Trophoblast cell (in vitro differentiated cells and primary cell): ENCODE measurements around the gene FRAT2.

ENCODE experiments used
- DNase-seq, 2 donors: peaks; one replicate each; pipeline ENCODE4 v3.0.0-alpha.2; 2016
- H2AFZ ChIP-seq: 2 replicates; pipeline ENCODE4 v1.6.1; 2013; ENCODE audit warnings: low read length, moderate library complexity, mild to moderate bottlenecking; ENCODE audit not compliant: insufficient read depth, poor library complexity
- H2AK5ac ChIP-seq: 2 replicates; pipeline ENCODE4 v1.6.1; 2013; ENCODE audit warnings: mild to moderate bottlenecking, low read length
- H2BK120ac ChIP-seq: 2 replicates; pipeline ENCODE4 v1.6.1; 2013; ENCODE audit warnings: low read length, mild to moderate bottlenecking, moderate library complexity; ENCODE audit not compliant: insufficient read depth, poor library complexity
- H2BK12ac ChIP-seq: 2 replicates; pipeline ENCODE4 v1.6.1; 2013; ENCODE audit warnings: mild to moderate bottlenecking, low read length, moderate library complexity
- H2BK5ac ChIP-seq: 2 replicates; pipeline ENCODE4 v1.6.1; 2013; ENCODE audit warnings: low read length, low read depth, moderate library complexity, mild to moderate bottlenecking; ENCODE audit not compliant: poor library complexity
- H3K14ac ChIP-seq: 2 replicates; pipeline ENCODE4 v1.6.1; 2013; ENCODE audit warnings: mild to moderate bottlenecking, low read length
- H3K18ac ChIP-seq: 2 replicates; pipeline ENCODE4 v1.6.1; 2013; ENCODE audit warnings: mild to moderate bottlenecking, low read length
- H3K23ac ChIP-seq: 2 replicates; pipeline ENCODE4 v1.6.1; 2013; ENCODE audit warnings: low read length
- H3K27ac ChIP-seq: 2 replicates; pipeline ENCODE4 v1.5.1; 2013; ENCODE audit warnings: low read depth, mild to moderate bottlenecking, inconsistent platforms, low read length, moderate library complexity
- H3K27me3 ChIP-seq: 2 replicates; pipeline ENCODE4 v1.6.1; 2013; ENCODE audit warnings: inconsistent platforms, mild to moderate bottlenecking, low read length, moderate library complexity; ENCODE audit not compliant: insufficient read depth
- H3K36me3 ChIP-seq, 2 experiments: 1 replicate in 1 of 2; 2 replicates in 1 of 2; pipeline ENCODE4 v1.6.1; 2013; ENCODE audit warnings: low read length in 2 of 2, mild to moderate bottlenecking in 2 of 2, moderate library complexity in 1 of 2; ENCODE audit not compliant: insufficient read depth in 2 of 2, control insufficient read depth in 1 of 2
- H3K4ac ChIP-seq: 2 replicates; pipeline ENCODE4 v1.6.1; 2013; ENCODE audit warnings: low read depth, mild to moderate bottlenecking, low read length, moderate library complexity
- H3K4me1 ChIP-seq, 2 experiments: 1 replicate in 1 of 2; 2 replicates in 1 of 2; pipeline ENCODE4 v1.6.1; 2013; ENCODE audit warnings: low read length in 2 of 2, mild to moderate bottlenecking in 2 of 2, moderate library complexity in 1 of 2; ENCODE audit not compliant: insufficient read depth in 2 of 2, control insufficient read depth in 1 of 2
- H3K4me2 ChIP-seq: 2 replicates; pipeline ENCODE4 v1.6.1; 2013; ENCODE audit warnings: inconsistent platforms, mild to moderate bottlenecking, low read length, moderate library complexity
- H3K4me3 ChIP-seq: 2 replicates; pipeline ENCODE4 v1.5.1; 2013; ENCODE audit warnings: mild to moderate bottlenecking, low read depth, low read length, inconsistent platforms
- H3K79me1 ChIP-seq: one replicate; pipeline ENCODE4 v1.6.1; 2013; ENCODE audit warnings: low read length
- H3K79me2 ChIP-seq: 2 replicates; pipeline ENCODE4 v1.6.1; 2013; ENCODE audit warnings: low read length, mild to moderate bottlenecking; ENCODE audit not compliant: control insufficient read depth, insufficient read depth, poor library complexity
- H3K9ac ChIP-seq: 2 replicates; pipeline ENCODE4 v1.6.1; 2013; ENCODE audit warnings: mild to moderate bottlenecking, low read length
- H3K9me3 ChIP-seq: 2 replicates; pipeline ENCODE4 v1.6.1; 2013; ENCODE audit warnings: low read depth, mild to moderate bottlenecking, control low read depth, inconsistent platforms, low read length; ENCODE audit not compliant: insufficient read depth
- H4K12ac ChIP-seq: 2 replicates; pipeline ENCODE4 v1.6.1; 2013; ENCODE audit warnings: low read depth, mild to moderate bottlenecking, low read length, moderate library complexity
- H4K8ac ChIP-seq: 2 replicates; pipeline ENCODE4 v1.6.1; 2013; ENCODE audit warnings: low read depth, mild to moderate bottlenecking, low read length, moderate library complexity
- H4K91ac ChIP-seq: one replicate; pipeline ENCODE4 v1.6.1; 2013; ENCODE audit warnings: low read depth, mild to moderate bottlenecking, low read length, moderate library complexity
- WGBS: extraction: QIAGEN DNeasy Blood & Tissue Kit; methylation state at CpG from one replicate; pipeline ENCODE4 v1.1.7; 2013; ENCODE audit warnings: missing lambda C conversion rate; ENCODE audit not compliant: insufficient read length, insufficient coverage; ENCODE audit errors: extremely low coverage; 5-methylcytosine and 5-hydroxymethylcytosine counted together

FRAT2 gene

DNA sequence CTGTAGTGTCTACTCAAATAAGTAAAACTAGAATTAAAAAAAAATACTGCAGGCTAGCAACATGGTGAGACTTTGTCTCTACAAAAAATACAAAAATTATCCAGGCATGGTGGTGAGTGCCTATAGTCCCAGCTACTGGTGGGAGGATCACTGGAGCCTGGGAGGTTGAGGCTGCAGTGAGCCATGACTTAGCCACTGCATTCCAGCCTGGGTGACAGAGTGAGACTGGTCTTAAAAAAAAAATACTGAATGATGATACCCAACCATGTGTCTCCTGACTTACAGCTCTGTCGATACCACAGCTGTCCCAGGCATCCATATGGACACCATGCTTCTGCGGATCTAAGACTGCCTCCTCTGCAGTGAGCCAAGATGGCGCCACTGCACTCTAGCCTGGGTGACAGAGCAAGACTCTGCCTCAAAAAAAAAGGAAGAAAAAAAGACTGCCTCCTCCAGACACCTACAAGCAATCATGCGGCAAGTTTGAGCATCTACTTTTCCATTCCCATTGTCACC, 23.4 kb downstream of the FRAT2 start:
- Histone ChIP-seq H3K4ac (no peak overlapping the region), H4K12ac (no peak overlapping the region), H3K14ac (no peak overlapping the region), H2BK5ac (no peak overlapping the region), H4K8ac (no peak overlapping the region), H3K4me2 (no peak overlapping the region), H3K36me3 (no peaks in the 10 kb centered on the region), H3K23ac (no peak overlapping the region), H3K4me1 (no peaks in the 10 kb centered on the region), H4K91ac (no peak overlapping the region), H3K9me3 (no peaks in the 10 kb centered on the region), H3K4me3 (no peak overlapping the region), H3K27me3 (no peaks in the 10 kb centered on the region), H2BK120ac (no peak overlapping the region), H3K79me2 (no peaks in the 10 kb centered on the region), H2AFZ (no peak overlapping the region), H2AK5ac (no peak overlapping the region), H2BK12ac (no peak overlapping the region), H3K18ac (no peak overlapping the region), H3K27ac (no peak overlapping the region), H3K9ac (no peak overlapping the region), H3K79me1 (no peaks in the 10 kb centered on the region)
- WGBS, result no CpG with 5 or more reads among the region's 4 CpGs
- DNase-seq, result no peak

DNA sequence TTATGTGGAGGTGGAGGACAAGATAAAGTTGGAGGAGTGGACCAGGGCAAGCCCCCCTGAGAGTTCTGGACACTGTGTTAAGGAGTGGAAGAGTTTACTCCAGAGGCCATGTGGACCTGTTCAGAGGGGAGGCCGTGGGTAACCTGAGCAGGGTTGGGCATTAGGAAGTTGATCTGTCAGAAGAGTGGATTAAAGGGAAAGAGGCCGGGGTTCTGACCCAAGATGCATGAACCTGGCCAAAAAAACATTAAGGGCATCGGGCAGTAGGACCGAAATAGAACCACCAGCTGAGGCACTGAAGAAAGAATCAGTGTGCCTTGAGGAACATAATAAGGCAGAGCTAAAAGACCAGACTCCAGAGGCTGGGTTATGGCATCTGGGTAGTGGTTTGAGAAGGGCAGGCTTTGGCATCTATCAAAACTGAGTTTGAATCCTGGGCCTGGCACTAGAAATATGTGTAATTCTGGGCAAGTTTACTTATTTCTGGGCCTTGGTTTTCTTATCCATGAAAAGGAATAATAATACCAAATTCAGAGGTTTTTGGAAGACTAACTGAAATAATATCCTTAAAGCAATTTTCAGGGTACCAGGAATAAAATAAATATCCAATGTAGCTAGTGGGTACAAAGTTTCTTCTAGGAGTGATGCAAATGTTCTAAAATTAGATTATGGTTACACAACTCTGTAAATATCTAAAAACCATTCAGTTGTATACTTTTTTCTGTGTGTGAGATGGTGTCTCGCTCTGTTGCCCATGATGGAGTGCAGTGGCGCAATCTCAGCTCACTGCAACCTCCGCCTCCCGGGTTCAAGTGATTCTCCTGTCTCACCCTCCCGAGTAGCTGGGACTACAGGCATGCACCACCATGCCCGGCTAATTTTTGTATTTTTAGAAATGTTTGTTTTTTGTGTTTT, 26.4 kb downstream of the FRAT2 start:
- H3K4me2 ChIP-seq, result no peak overlapping the region
- no peak overlapping the region for H4K12ac ChIP-seq
- H3K9me3 ChIP-seq, result no peaks in the 10 kb centered on the region
- H3K4me3 ChIP-seq, result no peak overlapping the region
- H3K79me2 ChIP-seq, result no peaks in the 10 kb centered on the region
- H2BK12ac ChIP-seq, result no peak overlapping the region
- H3K14ac ChIP-seq, result no peak overlapping the region
- H3K18ac ChIP-seq, result no peak overlapping the region
- H3K36me3 ChIP-seq, result no peaks in the 10 kb centered on the region
- DNase-seq, result no peak
- H2BK5ac ChIP-seq, result no peak overlapping the region
- no peaks in the 10 kb centered on the region for H3K27me3 ChIP-seq
- no peaks in the 10 kb centered on the region for H3K4me1 ChIP-seq
- H2AFZ ChIP-seq, result no peak overlapping the region
- H4K8ac ChIP-seq, result no peak overlapping the region
- H3K23ac ChIP-seq, result no peak overlapping the region
- no peak overlapping the region for H3K27ac ChIP-seq
- H2AK5ac ChIP-seq, result no peak overlapping the region
- no CpG with 5 or more reads among the region's 10 CpGs for WGBS
- H2BK120ac ChIP-seq, result no peak overlapping the region
- H4K91ac ChIP-seq, result no peak overlapping the region
- H3K9ac ChIP-seq, result no peak overlapping the region
- H3K79me1 ChIP-seq, result no peaks in the 10 kb centered on the region
- H3K4ac ChIP-seq, result no peak overlapping the region

DNA sequence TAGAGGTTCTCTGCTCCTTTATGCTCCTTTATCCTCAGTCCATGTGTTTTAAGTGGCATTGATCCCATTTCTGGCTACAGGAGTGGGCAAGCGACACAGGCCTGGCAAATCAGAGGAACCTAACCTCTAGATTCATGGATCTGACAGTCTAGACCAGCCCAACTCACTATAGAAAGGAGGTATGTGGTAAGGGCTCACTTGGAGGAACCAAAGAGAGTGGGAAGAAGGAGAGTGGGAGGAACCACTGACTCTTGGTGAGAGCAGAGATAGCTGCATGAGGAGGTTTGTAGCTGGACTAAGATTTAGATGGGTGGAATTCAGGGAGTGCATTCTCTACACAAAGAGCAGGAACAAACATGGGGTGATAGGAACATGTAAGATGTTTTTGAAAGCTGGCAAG, 27.1 kb downstream of the FRAT2 start:
- no CpG with 5 or more reads among the region's 1 CpG for WGBS
- Histone ChIP-seq H3K79me1 (no peaks in the 10 kb centered on the region), H3K4ac (no peak overlapping the region), H3K79me2 (no peaks in the 10 kb centered on the region), H3K23ac (no peak overlapping the region), H3K4me1 (no peaks in the 10 kb centered on the region), H3K9ac (no peak overlapping the region), H3K27me3 (no peaks in the 10 kb centered on the region), H3K4me2 (no peak overlapping the region), H3K18ac (no peak overlapping the region), H4K91ac (no peak overlapping the region), H3K4me3 (no peak overlapping the region), H3K36me3 (no peaks in the 10 kb centered on the region), H3K14ac (no peak overlapping the region), H4K12ac (no peak overlapping the region), H2AFZ (no peak overlapping the region), H2AK5ac (no peak overlapping the region), H2BK120ac (no peak overlapping the region), H4K8ac (no peak overlapping the region), H2BK5ac (no peak overlapping the region), H3K9me3 (no peaks in the 10 kb centered on the region), H3K27ac (no peak overlapping the region), H2BK12ac (no peak overlapping the region)
- DNase-seq, result no peak

DNA sequence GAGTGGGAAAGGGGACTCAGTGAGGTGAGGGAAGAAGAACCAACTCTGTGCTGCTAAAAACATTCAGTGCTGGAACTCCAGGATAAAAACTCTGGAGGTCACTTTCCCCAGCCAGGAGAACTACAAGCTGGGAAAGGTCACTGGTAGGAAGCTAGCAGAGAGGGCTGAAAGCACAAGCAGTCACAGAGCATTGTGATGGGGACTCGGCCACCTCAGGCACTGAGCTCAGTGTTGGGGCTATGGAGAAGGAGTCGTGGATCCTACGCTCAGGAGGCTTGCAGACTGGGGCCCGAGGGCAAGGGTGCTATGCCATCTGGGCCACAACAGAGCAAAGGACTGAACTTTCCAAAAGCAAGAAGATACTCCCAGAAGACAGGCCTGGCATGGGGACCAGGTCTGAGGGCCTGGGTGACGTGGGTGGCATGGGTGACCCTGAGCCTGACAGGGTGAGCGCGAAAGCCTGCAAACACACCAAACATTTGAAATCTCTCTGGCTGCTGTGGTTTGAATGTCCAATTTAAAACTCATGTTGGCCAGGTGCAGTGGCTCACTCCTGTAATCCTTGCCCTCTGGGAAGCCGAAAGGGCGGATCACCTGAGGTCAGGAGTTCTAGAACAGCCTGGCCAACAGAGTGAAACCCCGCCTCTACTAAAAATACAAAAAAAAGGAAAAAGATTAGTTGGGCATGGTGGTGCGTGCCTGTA, 32.3 kb downstream of the FRAT2 start:
- no peak overlapping the region for H2BK5ac ChIP-seq
- no peak overlapping the region for H3K14ac ChIP-seq
- H2AK5ac ChIP-seq, result no peak overlapping the region
- WGBS, result no CpG with 5 or more reads among the region's 11 CpGs
- no peaks in the 10 kb centered on the region for H3K27me3 ChIP-seq
- H3K79me2 ChIP-seq, result no peaks in the 10 kb centered on the region
- H3K4me1 ChIP-seq, result no peaks in the 10 kb centered on the region
- no peak overlapping the region for H2AFZ ChIP-seq
- H3K18ac ChIP-seq, result no peak overlapping the region
- H3K9ac ChIP-seq, result no peak overlapping the region
- H4K12ac ChIP-seq, result no peak overlapping the region
- H3K4me2 ChIP-seq, result no peak overlapping the region
- H4K8ac ChIP-seq, result no peak overlapping the region
- H2BK120ac ChIP-seq, result no peak overlapping the region
- H4K91ac ChIP-seq, result no peak overlapping the region
- no peak overlapping the region for H3K23ac ChIP-seq
- no peak overlapping the region for H2BK12ac ChIP-seq
- no peak overlapping the region for H3K27ac ChIP-seq
- no peak overlapping the region for H3K4ac ChIP-seq
- no peak for DNase-seq
- H3K9me3 ChIP-seq, result peaks cover 2% of the 10 kb centered on the region
- H3K79me1 ChIP-seq, result no peaks in the 10 kb centered on the region
- no peak overlapping the region for H3K4me3 ChIP-seq
- no peaks in the 10 kb centered on the region for H3K36me3 ChIP-seq
